Stimulated activated CD4-positive, alpha-beta T cell treated with anti-CD3 and anti-CD28 coated beads, Interleukin-4, amount 100 ng/mL, for 1 hour (primary cell): Measurements from ENCODE around the gene TLL2.
A peak's percentile ranks its signal among the peaks of the same experiment; 100 is the strongest.

Experiments used
- DNase-seq: peaks from one replicate; pipeline ENCODE4 v3.0.0-alpha.2; 2020

Gene TLL2

GRCh38 chr10:96380821-96381220, 132.9 kb downstream of the TLL2 start:
- DNase-seq: no peak

- DNase-seq: no peak
Measured at GRCh38 chr10:96379758-96380157, 134.0 kb downstream of the TLL2 start.

GRCh38 chr10:96378741-96379140, 135.0 kb downstream of the TLL2 start:
- no peak for DNase-seq

- DNase-seq: no peak
Measured at GRCh38 chr10:96377816-96378294, 135.9 kb downstream of the TLL2 start.

- no peak for DNase-seq
Measured at GRCh38 chr10:96376483-96376882, 137.2 kb downstream of the TLL2 start.

- DNase-seq: peak; percentile 74
Measured at GRCh38 chr10:96374985-96375830, 138.5 kb downstream of the TLL2 start.

- no peak for DNase-seq
Measured at GRCh38 chr10:96374639-96374984, 139.1 kb downstream of the TLL2 start.

GRCh38 chr10:96374004-96374403, 139.7 kb downstream of the TLL2 start:
- no peak for DNase-seq

GRCh38 chr10:96371356-96371755, 142.4 kb downstream of the TLL2 start:
- no peak for DNase-seq

GRCh38 chr10:96370584-96371157, 143.1 kb downstream of the TLL2 start:
- peak; percentile 42 for DNase-seq

GRCh38 chr10:96369890-96370583, 143.7 kb downstream of the TLL2 start:
- no peak for DNase-seq

GRCh38 chr10:96368971-96369370, 144.8 kb downstream of the TLL2 start:
- no peak for DNase-seq

GRCh38 chr10:96367470-96367869, 146.3 kb downstream of the TLL2 start:
- DNase-seq: no peak

GRCh38 chr10:96366508-96366907, 147.2 kb downstream of the TLL2 start:
- DNase-seq: no peak

GRCh38 chr10:96365571-96365970, 148.2 kb downstream of the TLL2 start:
- DNase-seq: no peak

GRCh38 chr10:96360766-96361165, 153.0 kb downstream of the TLL2 start:
- DNase-seq: no peak

GRCh38 chr10:96360331-96360730, 153.4 kb downstream of the TLL2 start:
- no peak for DNase-seq

- no peak for DNase-seq
Measured at GRCh38 chr10:96359616-96360015, 154.1 kb downstream of the TLL2 start.

- DNase-seq: no peak
Measured at GRCh38 chr10:96358851-96359540, 154.7 kb downstream of the TLL2 start, which contains the start of gene OPALIN. OPALIN (minus strand) TSS chr10:96359002; CDS start chr10:96358896, 106 bp downstream.

- DNase-seq: no peak
Measured at GRCh38 chr10:96357038-96357620, 156.6 kb downstream of the TLL2 start.

GRCh38 chr10:96352582-96352981, 161.1 kb downstream of the TLL2 start:
- DNase-seq: no peak

GRCh38 chr10:96352027-96352426, 161.7 kb downstream of the TLL2 start:
- DNase-seq: no peak

GRCh38 chr10:96346295-96346694, 167.4 kb downstream of the TLL2 start:
- DNase-seq: no peak
